GM18861 (cell line): Measurements from ENCODE around the gene ZSWIM3.

Source experiments
- ATAC-seq: cut with Tn5 transposase; IDR thresholded peaks from one replicate; pipeline ENCODE4 v1.9.1; 2021; ENCODE audit not compliant: unreplicated experiment

Gene ZSWIM3

GRCh38 chr20:45908084-45908483 lies 50.7 kb downstream of the ZSWIM3 start:
- ATAC-seq, result no peak

- no peak for ATAC-seq
These were observed 52.0 kb downstream of the ZSWIM3 start for GRCh38 chr20:45909336-45909808.

- ATAC-seq, result no peak
These were observed 52.6 kb downstream of the ZSWIM3 start for GRCh38 chr20:45909817-45910669.

GRCh38 chr20:45910670-45911485 lies 53.5 kb downstream of the ZSWIM3 start:
- peak; percentile 78 for ATAC-seq

GRCh38 chr20:45911486-45912343 lies 54.3 kb downstream of the ZSWIM3 start, which contains the start of gene PLTP:
Gene PLTP, minus strand, starts transcription at chr20:45912155. Its CDS starts 703 bp downstream, at chr20:45911452.
- no peak for ATAC-seq

GRCh38 chr20:45912344-45912682 lies 54.9 kb downstream of the ZSWIM3 start:
- ATAC-seq, result no peak

- no peak for ATAC-seq
These were observed 55.7 kb downstream of the ZSWIM3 start for GRCh38 chr20:45913116-45913515.

- no peak for ATAC-seq
These were observed 60.4 kb downstream of the ZSWIM3 start for GRCh38 chr20:45917790-45918141.

- no peak for ATAC-seq
These were observed 60.8 kb downstream of the ZSWIM3 start for GRCh38 chr20:45918182-45918737.

GRCh38 chr20:45918779-45919537 lies 61.5 kb downstream of the ZSWIM3 start:
- no peak for ATAC-seq

- ATAC-seq, result no peak
These were observed 62.4 kb downstream of the ZSWIM3 start for GRCh38 chr20:45919542-45920399.

GRCh38 chr20:45920462-45921336 lies 63.3 kb downstream of the ZSWIM3 start:
- no peak for ATAC-seq

- ATAC-seq, result no peak
These were observed 64.1 kb downstream of the ZSWIM3 start for GRCh38 chr20:45921337-45922189.

- no peak for ATAC-seq
These were observed 67.2 kb downstream of the ZSWIM3 start for GRCh38 chr20:45924391-45925261.

GRCh38 chr20:45925821-45926506 lies 68.5 kb downstream of the ZSWIM3 start:
- ATAC-seq, result no peak

- ATAC-seq, result no peak
These were observed 69.3 kb downstream of the ZSWIM3 start for GRCh38 chr20:45926731-45927070.
